Endothelial cell of umbilical vein (primary cell): Measurements from ENCODE around the gene SLC8A1. TPM values are rescaled to one million over a fixed set of nuclear protein-coding genes. Genes with fewer than 3 reads are reported as not detected.

ENCODE experiments used
- BruUV-seq: library from RNA; stranded (reverse); fragments of 400-500 nt; replicated peaks from 2 replicates; lab custom pipeline; 2021; lab: Mats Ljungman, UMichigan
- CTCF ChIA-PET: fragments of 300-600, 350-600 bp; sonication (Branson Sonifier 250); formaldehyde crosslinking; loops from one replicate; lab custom pipeline; 2021; ENCODE audit warnings: antibody characterized with exemption, inconsistent platforms; lab: Charles Lee
- POLR2A ChIA-PET: fragments of 300-600, 350-600 bp; sonication (Branson Sonifier 250); formaldehyde crosslinking; loops from one replicate; lab custom pipeline; 2021; ENCODE audit warnings: antibody characterized with exemption, inconsistent platforms; lab: Charles Lee
- DNase-seq: peaks from one replicate; pipeline ENCODE4 v3.0.0-alpha.2; 2011; ENCODE audit warnings: low read depth, low spot score
- FAIRE-seq: peaks from 2 replicates; lab custom pipeline; 2011; peaks lifted over from hg19 to GRCh38; lab: Jason Lieb, UNC
- H2AFZ ChIP-seq: 2 replicates; pipeline ENCODE4 v1.6.0; 2012; ENCODE audit warnings: low read depth, low read length, control low read depth, inconsistent platforms
- H3K27ac ChIP-seq: 2 replicates; pipeline ENCODE4 v1.5.1; 2011; ENCODE audit warnings: low read depth, mild to moderate bottlenecking, control low read depth, low read length, moderate library complexity; ENCODE audit not compliant: insufficient read depth
- H3K27me3 ChIP-seq, 2 experiments: 2 replicates each; pipeline versions ENCODE4 v1.6.0 to v1.6.1; 2011; ENCODE audit warnings: low read length in 2 of 2, mixed read lengths in 1 of 2; ENCODE audit not compliant: control insufficient read depth in 2 of 2, insufficient read depth in 2 of 2
- H3K36me3 ChIP-seq, 2 experiments: 2 replicates in 1 of 2; 3 replicates in 1 of 2; pipeline ENCODE4 v1.5.1; 2011; ENCODE audit warnings: low read length in 2 of 2, mild to moderate bottlenecking in 1 of 2, moderate library complexity in 1 of 2; ENCODE audit not compliant: control insufficient read depth in 2 of 2, insufficient read depth in 2 of 2; ENCODE audit errors: extremely low read depth in 1 of 2
- H3K4me1 ChIP-seq: 3 replicates; pipeline ENCODE4 v1.5.1; 2011; ENCODE audit warnings: mild to moderate bottlenecking, low read length; ENCODE audit not compliant: control insufficient read depth, insufficient read depth; ENCODE audit errors: extremely low read depth
- H3K4me2 ChIP-seq: 2 replicates; pipeline ENCODE4 v1.6.1; 2011; ENCODE audit warnings: low read length, control low read depth, mixed read lengths; ENCODE audit not compliant: insufficient read depth
- H3K4me3 ChIP-seq, 3 experiments: fragments of 200-600 bp in 1 of 3; sonication (generic), shearing (Covaris generic) in 1 of 3; replicated peaks in 1 of 3; 2 replicates each; pipeline ENCODE4 v1.5.1; 2011 to 2016; ENCODE audit warnings: control low read depth in 3 of 3, low read length in 3 of 3, mild to moderate bottlenecking in 2 of 3, inconsistent platforms in 1 of 3, low read depth in 1 of 3, moderate library complexity in 1 of 3; ENCODE audit not compliant: insufficient read depth in 1 of 3
- H3K79me2 ChIP-seq: 2 replicates; pipeline ENCODE4 v1.6.0; 2012; ENCODE audit warnings: low read length, inconsistent platforms; ENCODE audit not compliant: control insufficient read depth, insufficient read depth
- H3K9ac ChIP-seq: replicated peaks from 2 replicates; pipeline ENCODE3; 2011; ENCODE audit warnings: low read length, control low read depth; ENCODE audit not compliant: insufficient read depth; ENCODE audit errors: extremely low read depth
- H3K9me1 ChIP-seq: replicated peaks from 3 replicates; pipeline ENCODE4 v1.6.0; 2011; ENCODE audit warnings: mild to moderate bottlenecking, low read length; ENCODE audit not compliant: control insufficient read depth, insufficient read depth; ENCODE audit errors: extremely low read depth
- H3K9me3 ChIP-seq: replicated peaks from 2 replicates; pipeline ENCODE4 v1.5.1; 2012; ENCODE audit warnings: low read length, inconsistent platforms; ENCODE audit not compliant: control insufficient read depth, insufficient read depth
- H4K20me1 ChIP-seq: replicated peaks from 2 replicates; pipeline ENCODE3; 2011; ENCODE audit warnings: mild to moderate bottlenecking, low read length; ENCODE audit not compliant: control insufficient read depth, insufficient read depth; ENCODE audit errors: extremely low read depth
- CTCF ChIP-seq, 2 donors: IDR thresholded peaks; 1 replicate in 1 of 2; 2 replicates in 1 of 2; pipeline ENCODE4 v1.5.1; 2011; ENCODE audit warnings: low read length in 2 of 2, mild to moderate bottlenecking in 2 of 2, moderate library complexity in 2 of 2, control low read depth in 1 of 2, inconsistent platforms in 1 of 2, low read depth in 1 of 2; ENCODE audit not compliant: insufficient read depth in 1 of 2; ENCODE audit errors: extremely low read depth in 1 of 2
- EZH2 ChIP-seq: IDR thresholded peaks from 2 replicates; pipeline ENCODE4 v1.6.1; 2012; ENCODE audit warnings: borderline replicate concordance, low read depth, mild to moderate bottlenecking, moderate library complexity, low read length, inconsistent platforms; ENCODE audit not compliant: severe bottlenecking
- FOS ChIP-seq: IDR thresholded peaks from 2 replicates; pipeline ENCODE4 v1.6.1; 2011; ENCODE audit warnings: mild to moderate bottlenecking, low read length, moderate library complexity, borderline replicate concordance; ENCODE audit not compliant: insufficient read depth
- GATA2 ChIP-seq: IDR thresholded peaks from 2 replicates; pipeline ENCODE4 v1.7.0; 2011; ENCODE audit warnings: low read depth, mild to moderate bottlenecking, moderate library complexity, mixed read lengths, low read length; ENCODE audit not compliant: insufficient read length, insufficient read depth
- JUN ChIP-seq: IDR thresholded peaks from 2 replicates; pipeline ENCODE4 v1.6.1; 2011; ENCODE audit warnings: borderline replicate concordance, low read depth; ENCODE audit not compliant: insufficient read length, insufficient read depth
- MYC ChIP-seq: IDR thresholded peaks from one replicate; pipeline ENCODE4 v1.6.1; 2011; ENCODE audit warnings: mild to moderate bottlenecking, low read depth, low read length
- POLR2A ChIP-seq: IDR thresholded peaks from 2 replicates; pipeline ENCODE4 v1.6.1; 2012; ENCODE audit warnings: low read depth, mild to moderate bottlenecking, control low read depth, low read length
- POLR2AphosphoS5 ChIP-seq: IDR thresholded peaks from 2 replicates; pipeline ENCODE4 v1.6.1; 2012; ENCODE audit warnings: low read depth, mild to moderate bottlenecking, control low read depth, low read length, moderate library complexity; ENCODE audit not compliant: insufficient read depth
- dilution Hi-C: fragments of 300-500 bp; cut with MboI; formaldehyde crosslinking; loops from one replicate; pipeline ENCODE4 v1.15.0; 2019; ENCODE audit warnings: low sequenced_read_pairs; ENCODE audit not compliant: extremely low pct_ligation_motif_present
- intact Hi-C: fragments of 100-400 bp; cut with micrococcal nuclease; formaldehyde crosslinking; loops from one replicate; pipeline ENCODE4 v1.10.0; 2022
- polyA plus RNA-seq, 4 experiments: library from polyadenylated mRNA; depleted of rRNA in 3 of 4; stranded (reverse) in 3 of 4; unstranded in 1 of 4; fragments of >200 nt; gene quantifications; 2 replicates each; pipeline versions ENCODE4 v1.2.1 to v1.2.3, GENCODE V29; 2011 to 2012; ENCODE audit warnings: missing spikeins in 1 of 4
- total RNA-seq: library from RNA; stranded (reverse); gene quantifications from 2 replicates; pipeline ENCODE4 v1.2.3, GENCODE V29; 2021
- TF ChIP-seq, protein P1 (sequence below): IDR thresholded peaks from 2 replicates; pipeline ENCODE4 v1.6.1; 2011; ENCODE audit not compliant: insufficient read depth, insufficient read length

Gene SLC8A1
- total and polyA plus RNA-seq, 2 donors (not counting 3 experiments of a cell fraction or from before 2014, with no cell fraction given), result 0.19 to 1.8 TPM

- no peak for TF ChIP-seq CTCF (IDR thresholded peaks at IDR 0.05; ENCODE audit: extremely low read depth in 1 of 2, insufficient read depth in 1 of 2, low read depth in 1 of 2, low read length in 2 of 2)
- no peak for TF ChIP-seq POLR2AphosphoS5
- no peak for TF ChIP-seq JUN
- TF ChIP-seq MYC, result no peak
- TF ChIP-seq EZH2, result no peak
- TF ChIP-seq, protein P1, sequence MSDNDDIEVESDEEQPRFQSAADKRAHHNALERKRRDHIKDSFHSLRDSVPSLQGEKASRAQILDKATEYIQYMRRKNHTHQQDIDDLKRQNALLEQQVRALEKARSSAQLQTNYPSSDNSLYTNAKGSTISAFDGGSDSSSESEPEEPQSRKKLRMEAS, result no peak
- TF ChIP-seq POLR2A, result no peak
- TF ChIP-seq FOS, result no peak
- TF ChIP-seq GATA2, result no peak
- Histone ChIP-seq H4K20me1 (no peaks in the 10 kb centered on the region), H3K4me2 (no peak overlapping the region), H3K9me3 (no peaks in the 10 kb centered on the region), H3K27ac (no peak overlapping the region), H3K9me1 (no peaks in the 10 kb centered on the region), H3K79me2 (no peaks in the 10 kb centered on the region), H3K36me3 (no peaks in the 10 kb centered on the region), H3K27me3 (no peaks in the 10 kb centered on the region), H3K9ac (no peak overlapping the region), H3K4me1 (no peaks in the 10 kb centered on the region), H2AFZ (no peak overlapping the region), H3K4me3 (no peak overlapping the region)
- intact Hi-C loops, result no loop called here
- ChIA-PET POLR2A (no interaction called here), CTCF (no interaction called here)
- no TSS peak for BruUV-seq
- dilution Hi-C loops, result no loop called here
- FAIRE-seq (no peak), DNase-seq (no peak)
These were observed 112.9 kb downstream of the SLC8A1 start for GRCh38 chr2:40339026-40339425.
